ENCODE measurements around the gene TCAF1.
A peak's percentile ranks its signal among the peaks of the same experiment; 100 is the strongest.
"Not testable (repeated sequence)": the region's sequence is repeated elsewhere in the genome, so short reads cannot be mapped to it uniquely, and the experiment has no call there.

The TCAF1 gene

GRCh38 chr7:143850682-143851081, 51.3 kb downstream of the TCAF1 start:
- Mint-ChIP-seq H3K4me3 (no peak overlapping the region), H3K27ac (no peak overlapping the region), H3K4me1 (ENCODE audit: low read depth) (no peaks in the 10 kb centered on the region), H3K9me3 (no peaks in the 10 kb centered on the region), H3K36me3 (ENCODE audit: low read depth) (peaks cover 1% of the 10 kb centered on the region), H3K27me3 (ENCODE audit: low read depth) (no peaks in the 10 kb centered on the region)

- no peaks in the 10 kb centered on the region for H3K27me3 Mint-ChIP-seq (ENCODE audit: low read depth)
- H3K4me3 Mint-ChIP-seq: no peak overlapping the region
- no peak overlapping the region for H3K27ac Mint-ChIP-seq
- H3K4me1 Mint-ChIP-seq (ENCODE audit: low read depth): no peaks in the 10 kb centered on the region
- peaks cover 5% of the 10 kb centered on the region for H3K9me3 Mint-ChIP-seq
- peaks cover 6% of the 10 kb centered on the region for H3K36me3 Mint-ChIP-seq (ENCODE audit: low read depth)
Observed at GRCh38 chr7:143849785-143850479, 52.0 kb downstream of the TCAF1 start.

- no peak overlapping the region for H3K27ac Mint-ChIP-seq
- H3K9me3 Mint-ChIP-seq: peaks cover 5% of the 10 kb centered on the region
- no peaks in the 10 kb centered on the region for H3K4me1 Mint-ChIP-seq (ENCODE audit: low read depth)
- H3K4me3 Mint-ChIP-seq: no peak overlapping the region
- peaks cover 6% of the 10 kb centered on the region for H3K36me3 Mint-ChIP-seq (ENCODE audit: low read depth)
- H3K27me3 Mint-ChIP-seq (ENCODE audit: low read depth): no peaks in the 10 kb centered on the region
Observed at GRCh38 chr7:143848192-143848591, 53.8 kb downstream of the TCAF1 start.

GRCh38 chr7:143846692-143847091, 55.3 kb downstream of the TCAF1 start:
- Mint-ChIP-seq H3K4me1 (ENCODE audit: low read depth) (no peaks in the 10 kb centered on the region), H3K36me3 (ENCODE audit: low read depth) (peaks cover 5% of the 10 kb centered on the region), H3K9me3 (peaks cover 5% of the 10 kb centered on the region), H3K4me3 (no peak overlapping the region), H3K27ac (no peak overlapping the region), H3K27me3 (ENCODE audit: low read depth) (no peaks in the 10 kb centered on the region)

GRCh38 chr7:143841696-143842095, 60.3 kb downstream of the TCAF1 start:
- not testable (repeated sequence) for H3K9me3 Mint-ChIP-seq; H3K4me1 Mint-ChIP-seq (ENCODE audit: low read depth); H3K27ac Mint-ChIP-seq; H3K27me3 Mint-ChIP-seq (ENCODE audit: low read depth); H3K36me3 Mint-ChIP-seq (ENCODE audit: low read depth); H3K4me3 Mint-ChIP-seq

GRCh38 chr7:143840062-143840461, 61.9 kb downstream of the TCAF1 start:
- H3K4me1 Mint-ChIP-seq (ENCODE audit: low read depth); H3K27ac Mint-ChIP-seq; H3K9me3 Mint-ChIP-seq; H3K4me3 Mint-ChIP-seq; H3K36me3 Mint-ChIP-seq (ENCODE audit: low read depth); H3K27me3 Mint-ChIP-seq (ENCODE audit: low read depth): not testable (repeated sequence)

- not testable (repeated sequence) for H3K27me3 Mint-ChIP-seq (ENCODE audit: low read depth); H3K4me3 Mint-ChIP-seq; H3K27ac Mint-ChIP-seq; H3K36me3 Mint-ChIP-seq (ENCODE audit: low read depth); H3K4me1 Mint-ChIP-seq (ENCODE audit: low read depth); H3K9me3 Mint-ChIP-seq
Observed at GRCh38 chr7:143837223-143837622, 64.8 kb downstream of the TCAF1 start.

GRCh38 chr7:143836622-143837021, 65.4 kb downstream of the TCAF1 start:
- H3K9me3 Mint-ChIP-seq; H3K27me3 Mint-ChIP-seq (ENCODE audit: low read depth); H3K4me1 Mint-ChIP-seq (ENCODE audit: low read depth); H3K36me3 Mint-ChIP-seq (ENCODE audit: low read depth): not testable (repeated sequence)
- Mint-ChIP-seq H3K4me3 (peak overlapping the region; percentile 69), H3K27ac (peak overlapping the region; percentile 70)

GRCh38 chr7:143836088-143836487, 65.9 kb downstream of the TCAF1 start:
- not testable (repeated sequence) for H3K27ac Mint-ChIP-seq; H3K9me3 Mint-ChIP-seq; H3K27me3 Mint-ChIP-seq (ENCODE audit: low read depth); H3K4me1 Mint-ChIP-seq (ENCODE audit: low read depth); H3K36me3 Mint-ChIP-seq (ENCODE audit: low read depth)
- H3K4me3 Mint-ChIP-seq: peak overlapping the region; percentile 69

GRCh38 chr7:143826578-143826977, 75.4 kb downstream of the TCAF1 start:
- not testable (repeated sequence) for H3K27me3 Mint-ChIP-seq (ENCODE audit: low read depth); H3K9me3 Mint-ChIP-seq; H3K4me1 Mint-ChIP-seq (ENCODE audit: low read depth); H3K27ac Mint-ChIP-seq; H3K4me3 Mint-ChIP-seq; H3K36me3 Mint-ChIP-seq (ENCODE audit: low read depth)

GRCh38 chr7:143824295-143825135, 77.5 kb downstream of the TCAF1 start:
- not testable (repeated sequence) for H3K9me3 Mint-ChIP-seq; H3K27me3 Mint-ChIP-seq (ENCODE audit: low read depth); H3K4me3 Mint-ChIP-seq; H3K4me1 Mint-ChIP-seq (ENCODE audit: low read depth); H3K27ac Mint-ChIP-seq; H3K36me3 Mint-ChIP-seq (ENCODE audit: low read depth)

GRCh38 chr7:143823634-143824294, 78.2 kb downstream of the TCAF1 start:
- not testable (repeated sequence) for H3K4me3 Mint-ChIP-seq; H3K27me3 Mint-ChIP-seq (ENCODE audit: low read depth); H3K4me1 Mint-ChIP-seq (ENCODE audit: low read depth); H3K27ac Mint-ChIP-seq; H3K9me3 Mint-ChIP-seq; H3K36me3 Mint-ChIP-seq (ENCODE audit: low read depth)

- not testable (repeated sequence) for H3K9me3 Mint-ChIP-seq; H3K36me3 Mint-ChIP-seq (ENCODE audit: low read depth); H3K4me3 Mint-ChIP-seq; H3K27ac Mint-ChIP-seq; H3K4me1 Mint-ChIP-seq (ENCODE audit: low read depth); H3K27me3 Mint-ChIP-seq (ENCODE audit: low read depth)
Observed at GRCh38 chr7:143821392-143822277, 80.3 kb downstream of the TCAF1 start.

GRCh38 chr7:143817873-143818272, 84.1 kb downstream of the TCAF1 start:
- not testable (repeated sequence) for H3K36me3 Mint-ChIP-seq (ENCODE audit: low read depth); H3K4me1 Mint-ChIP-seq (ENCODE audit: low read depth); H3K4me3 Mint-ChIP-seq; H3K9me3 Mint-ChIP-seq; H3K27me3 Mint-ChIP-seq (ENCODE audit: low read depth); H3K27ac Mint-ChIP-seq

All from T-helper 1 cell treated with Interleukin-12 subunit alpha and Interleukin-12 subunit beta and Interleukin-4 antibody, amounts not matched to agents 30 μg/mL and 1 μg/mL, for 36 hours (primary cell).